ENCODE results near the gene ADGRG1. TPM values are rescaled to one million over a fixed set of nuclear protein-coding genes. Genes with fewer than 3 reads are reported as not detected.

The ADGRG1 gene
- total RNA-seq, 1 donor from 2014 or later: 3.9 TPM

GRCh38 chr16:57618296-57619132 is 9.9 kb upstream of the ADGRG1 start:
- intact Hi-C loops (cut with micrococcal nuclease): no loop called here

DNA sequence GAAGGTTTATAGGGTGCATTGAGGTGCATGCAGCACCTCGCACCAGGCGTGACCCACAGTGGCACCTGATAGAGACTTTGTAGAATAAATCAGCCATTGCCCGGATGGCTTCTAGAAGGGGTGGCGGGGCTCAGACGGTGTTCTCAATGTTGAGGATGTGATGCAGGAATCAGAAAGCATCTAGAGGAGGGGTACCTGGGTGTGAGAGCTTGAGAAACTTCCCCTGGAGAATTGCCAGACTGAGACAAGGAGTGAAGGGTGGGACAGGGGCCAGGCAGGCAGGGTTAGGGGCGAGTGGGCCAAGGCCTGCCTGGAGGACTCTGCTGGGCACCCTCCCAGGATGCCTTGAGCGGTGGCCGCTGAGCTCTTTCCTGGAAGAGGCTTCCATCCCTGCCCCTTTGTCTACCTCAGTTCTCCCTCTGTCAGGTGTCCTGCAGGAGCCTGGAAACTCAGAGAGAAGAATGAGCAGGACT is 9.3 kb upstream of the ADGRG1 start:
- intact Hi-C loops (cut with micrococcal nuclease): no loop called here

- intact Hi-C loops (cut with micrococcal nuclease): no loop called here
Measured at GRCh38 chr16:57619606-57620334, 8.7 kb upstream of the ADGRG1 start.

GRCh38 chr16:57620335-57621231 is 7.8 kb upstream of the ADGRG1 start:
- intact Hi-C loops (cut with micrococcal nuclease): no loop called here

DNA sequence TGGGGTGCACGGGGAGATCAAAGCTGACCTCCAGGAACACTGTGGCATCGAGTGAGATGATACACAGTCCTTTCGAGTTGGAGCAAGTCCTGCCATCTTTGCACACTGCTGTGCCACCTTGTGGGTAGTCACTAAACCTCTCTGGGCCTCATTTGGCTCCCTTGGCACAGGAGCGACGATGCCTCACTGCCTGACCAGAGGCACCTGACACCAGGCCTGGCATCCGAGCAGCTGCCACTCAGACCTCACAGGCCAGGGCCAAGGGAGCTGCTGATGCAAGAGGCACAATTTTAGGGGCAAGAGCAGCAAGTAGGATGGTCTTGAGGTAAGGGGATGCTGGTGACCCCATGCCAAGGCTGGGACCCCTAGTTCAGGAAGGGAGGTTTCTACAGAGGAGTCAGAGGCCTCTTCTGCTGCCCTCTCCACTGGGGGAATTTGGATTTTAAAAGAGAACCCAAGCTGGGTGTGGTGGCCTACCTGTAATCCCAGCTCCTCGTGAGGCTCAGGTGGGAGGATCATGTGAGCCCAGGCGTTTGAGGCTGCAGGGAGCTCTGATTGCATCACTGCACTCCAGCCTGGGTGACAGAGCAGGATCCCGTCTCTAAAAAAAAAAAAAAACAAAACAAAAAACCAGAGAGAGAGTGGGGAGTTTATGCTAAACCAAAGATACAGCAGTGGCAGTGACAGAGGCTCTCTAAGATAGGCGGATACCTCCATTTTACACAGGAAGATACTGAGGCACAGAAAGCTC is 6.7 kb upstream of the ADGRG1 start:
- intact Hi-C loops (cut with micrococcal nuclease): loop anchor here (2.0 kb wide), 1 partner anchor 19 kb away; no protein-coding TSS in a partner anchor

- intact Hi-C loops (cut with micrococcal nuclease): loop anchor here (2.0 kb wide), 1 partner anchor 18 kb away; no protein-coding TSS in a partner anchor
Measured at GRCh38 chr16:57622361-57623250, 5.8 kb upstream of the ADGRG1 start.

DNA sequence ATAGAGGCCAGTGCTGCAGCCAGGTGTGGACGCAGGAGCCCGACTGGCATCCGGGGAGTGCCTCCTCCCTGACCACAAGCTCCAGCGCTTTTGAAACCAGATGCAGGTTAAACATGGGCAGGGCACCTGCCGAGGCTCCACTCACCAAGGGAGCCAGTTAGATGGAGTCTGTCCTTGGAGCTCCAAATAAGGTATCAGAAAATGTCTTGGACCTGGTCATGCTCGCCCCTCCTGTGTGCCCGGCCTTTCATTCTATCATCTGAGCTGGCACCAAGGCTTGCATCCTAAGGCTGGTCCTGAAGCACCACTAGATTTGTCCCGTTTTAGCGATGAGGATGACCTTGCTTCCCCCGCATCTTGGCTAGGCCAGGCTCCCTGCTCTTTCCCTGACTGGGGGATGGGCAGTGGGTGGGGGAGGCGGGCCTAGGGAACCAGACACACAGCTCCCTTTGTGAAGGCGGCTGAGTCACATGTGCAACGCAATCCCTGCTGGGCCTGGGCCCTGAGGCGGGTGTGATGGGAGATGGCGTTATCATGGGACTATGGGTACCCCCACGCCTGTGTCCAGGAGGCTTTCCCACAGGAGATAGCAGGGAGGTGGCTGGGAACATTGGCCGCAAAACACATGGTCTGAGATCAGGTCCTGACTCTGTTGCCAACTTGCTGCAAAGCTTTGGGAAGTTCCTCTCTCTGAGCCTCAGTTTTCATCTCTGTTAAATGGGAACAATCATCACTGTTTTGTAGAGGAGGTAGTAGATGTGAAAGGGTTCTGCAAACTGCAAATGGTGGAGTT is 5.0 kb upstream of the ADGRG1 start:
- intact Hi-C loops (cut with micrococcal nuclease): loop anchor here (2.0 kb wide), 1 partner anchor 17 kb away; no protein-coding TSS in a partner anchor

DNA sequence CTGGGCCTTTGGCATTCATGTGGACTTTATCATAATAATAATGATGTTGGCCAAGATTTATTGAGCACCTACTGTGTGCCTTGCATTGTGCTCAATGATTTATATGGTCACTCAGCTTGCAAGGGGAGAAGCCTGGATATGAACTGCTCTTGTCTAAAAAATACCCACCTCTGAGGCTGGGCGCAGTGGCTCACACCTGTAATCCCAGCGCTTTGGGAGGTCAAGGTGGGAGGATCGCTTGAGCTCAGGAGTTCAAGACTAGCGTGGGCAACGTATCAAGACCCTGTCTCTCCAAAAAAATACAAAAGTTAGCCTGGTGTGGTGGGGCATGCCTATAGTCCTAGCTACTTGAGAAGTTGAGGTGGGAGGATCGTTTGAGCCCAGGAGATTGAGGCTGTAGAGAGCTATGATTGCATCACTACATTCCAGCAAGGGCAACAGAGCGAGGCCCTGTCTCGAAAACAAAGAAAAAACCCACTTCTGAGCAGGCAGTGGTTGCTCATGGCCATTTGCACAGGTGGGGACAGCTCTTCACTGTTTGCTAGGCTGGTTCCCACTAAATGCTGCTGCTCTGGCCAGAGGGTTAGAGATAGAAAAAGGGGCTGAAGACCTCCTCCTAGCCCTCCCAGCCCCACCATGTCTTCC is 4.3 kb upstream of the ADGRG1 start:
- intact Hi-C loops (cut with micrococcal nuclease): no loop called here

GRCh38 chr16:57624806-57625500 is 3.5 kb upstream of the ADGRG1 start:
- intact Hi-C loops (cut with micrococcal nuclease): no loop called here

- intact Hi-C loops (cut with micrococcal nuclease): no loop called here
Measured at GRCh38 chr16:57626420-57627170, 1.8 kb upstream of the ADGRG1 start.

GRCh38 chr16:57627184-57627871 is 1.1 kb upstream of the ADGRG1 start:
- intact Hi-C loops (cut with micrococcal nuclease): no loop called here

DNA sequence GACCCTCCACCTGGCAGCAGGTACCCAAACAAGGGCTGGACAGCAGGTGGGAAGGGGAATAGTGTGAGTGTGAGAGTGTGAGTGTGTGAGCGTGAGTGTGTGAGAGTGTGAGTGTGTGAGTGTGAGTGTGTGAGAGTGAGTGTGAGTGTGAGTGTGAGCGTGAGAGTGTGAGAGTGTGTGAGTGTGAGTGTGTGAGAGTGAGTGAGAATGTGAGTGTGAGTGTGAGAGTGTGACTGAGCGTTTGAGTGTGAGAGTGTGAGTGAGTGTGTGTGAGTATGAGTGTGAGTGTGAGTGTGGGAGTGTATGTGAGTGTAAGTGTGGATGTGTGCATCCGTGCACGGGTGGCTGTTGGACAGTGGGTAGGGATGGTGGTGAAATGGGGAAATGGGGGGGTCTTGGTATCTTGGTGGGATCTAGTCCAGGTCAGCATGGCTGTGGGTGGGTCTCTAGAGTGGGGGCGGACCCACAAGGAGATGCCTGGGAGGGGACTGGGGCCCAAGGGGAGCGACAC is 408 bp downstream of the ADGRG1 start:
- intact Hi-C loops (cut with micrococcal nuclease): no loop called here

DNA sequence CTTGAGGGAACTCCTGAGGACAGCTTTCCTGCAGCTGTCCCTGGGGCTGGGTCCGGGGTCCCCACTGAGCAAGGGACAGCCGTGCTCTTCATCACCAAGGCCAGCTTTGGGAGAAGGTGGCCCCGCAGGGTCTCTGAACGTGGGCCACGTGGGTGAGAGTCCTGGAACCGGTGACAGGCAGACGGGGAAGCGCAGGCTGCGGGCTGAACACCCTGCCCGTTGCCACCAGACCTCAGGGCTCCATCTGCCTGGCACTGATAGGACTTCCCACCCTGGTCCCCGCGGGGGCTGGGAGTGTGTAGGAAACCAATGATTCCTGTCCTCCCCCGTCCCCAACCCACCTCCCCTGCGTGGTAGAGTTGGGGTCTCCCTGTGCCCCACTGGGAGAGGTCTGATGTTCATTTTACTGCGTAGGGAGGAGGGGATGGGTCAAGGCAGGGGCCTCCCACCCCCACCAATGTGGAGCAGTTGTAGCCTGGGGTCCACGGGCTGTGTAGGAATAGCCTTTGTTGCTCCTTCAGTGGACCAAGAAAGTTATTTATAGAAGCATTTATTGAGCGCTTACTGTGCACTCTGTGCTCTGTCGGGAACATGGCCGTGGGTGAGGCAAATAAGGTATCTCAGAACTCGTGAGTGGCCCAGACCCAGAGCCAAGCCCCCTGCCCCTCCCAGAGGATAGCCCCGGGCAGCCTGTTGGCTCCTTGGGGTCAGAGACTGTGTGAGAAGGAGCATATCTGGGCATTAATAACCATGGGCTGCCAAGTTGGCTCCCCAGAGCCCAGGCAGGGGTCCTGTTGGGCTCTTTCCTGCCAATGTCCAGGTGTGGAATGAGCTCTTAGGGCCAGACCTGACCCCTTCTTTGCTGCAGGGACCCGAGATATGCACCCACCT is 1.3 kb downstream of the ADGRG1 start:
- intact Hi-C loops (cut with micrococcal nuclease): no loop called here

DNA sequence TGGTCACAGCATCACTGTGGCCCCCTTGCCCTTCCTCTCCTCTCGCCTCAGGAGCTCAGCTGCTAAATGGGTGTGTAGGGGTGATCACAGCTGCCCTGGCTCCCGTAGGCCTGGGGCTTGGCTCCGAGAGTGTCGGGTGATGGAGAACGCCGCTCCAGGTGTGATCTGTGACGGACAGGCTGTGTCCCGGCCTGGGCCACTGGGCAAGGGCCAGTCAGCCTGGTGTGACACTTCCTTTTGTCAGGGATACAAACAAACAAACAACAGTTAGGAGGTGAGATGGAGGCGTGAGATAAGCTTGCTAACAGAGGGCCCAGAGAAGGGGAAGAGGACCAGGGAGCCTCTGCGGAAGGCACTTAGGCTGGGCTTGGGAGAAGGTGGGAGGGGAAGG is 2.0 kb downstream of the ADGRG1 start:
- intact Hi-C loops (cut with micrococcal nuclease): no loop called here
